GM23338 (cell line): Measurements from ENCODE around the gene RIC3. TPM values are rescaled to one million over a fixed set of nuclear protein-coding genes. Genes with fewer than 3 reads are reported as not detected.

Experiments used
- ATAC-seq: fragments of 200-7000 bp; cut with Tn5 transposase; 3 replicates; pipeline ENCODE4 v1.9.1; 2020
- DNase-seq: peaks from one replicate; pipeline ENCODE4 v3.0.0-alpha.2; 2015; ENCODE audit warnings: low spot score
- H2AFZ ChIP-seq: fragments of 200-600 bp; sonication (generic); 2 replicates; pipeline ENCODE4 v1.8.0; 2016; ENCODE audit warnings: antibody characterized with exemption, mild to moderate bottlenecking, moderate library complexity
- H3F3A ChIP-seq: fragments of 200-600 bp; sonication (generic); replicated peaks from 2 replicates; pipeline ENCODE4 v1.8.0; 2017; ENCODE audit warnings: antibody characterized with exemption, mixed run types, low read depth
- H3K27ac ChIP-seq: fragments of 200-600 bp; sonication (generic); 2 replicates; pipeline ENCODE4 v1.6.1; 2016; ENCODE audit warnings: low read depth
- H3K27me3 ChIP-seq: fragments of 200-600 bp; sonication (generic); 2 replicates; pipeline ENCODE4 v1.8.0; 2016; ENCODE audit warnings: mild to moderate bottlenecking, mixed run types, moderate library complexity; ENCODE audit not compliant: insufficient read depth
- H3K36me3 ChIP-seq: fragments of 200-600 bp; sonication (generic); 2 replicates; pipeline ENCODE4 v1.8.0; 2016; ENCODE audit warnings: mild to moderate bottlenecking; ENCODE audit not compliant: insufficient read depth
- H3K4me1 ChIP-seq: fragments of 200-600 bp; sonication (generic); 2 replicates; pipeline ENCODE4 v1.8.0; 2016; ENCODE audit warnings: mild to moderate bottlenecking, moderate library complexity; ENCODE audit not compliant: insufficient read depth
- H3K4me2 ChIP-seq: fragments of 200-600 bp; sonication (generic); 2 replicates; pipeline ENCODE4 v1.7.1; 2017; ENCODE audit warnings: mixed run types
- H3K4me3 ChIP-seq: fragments of 200-600 bp; sonication (generic); 2 replicates; pipeline ENCODE4 v1.6.1; 2016; ENCODE audit warnings: mixed run types
- H3K79me2 ChIP-seq: fragments of 200-600 bp; sonication (generic); replicated peaks from 2 replicates; pipeline ENCODE4 v1.8.0; 2017; ENCODE audit warnings: mild to moderate bottlenecking; ENCODE audit not compliant: insufficient read depth
- H3K9me2 ChIP-seq: fragments of 200-600 bp; sonication (generic); 2 replicates; pipeline ENCODE4 v1.8.0; 2017; ENCODE audit not compliant: insufficient read depth
- H4K20me1 ChIP-seq: fragments of 200-600 bp; sonication (generic); replicated peaks from 2 replicates; pipeline ENCODE4 v1.8.0; 2017; ENCODE audit warnings: mild to moderate bottlenecking; ENCODE audit not compliant: insufficient read depth
- H3K27ac Mint-ChIP-seq: 2 replicates; pipeline ENCODE4 v1.8.0; 2020; ENCODE audit warnings: inconsistent platforms, mild to moderate bottlenecking, moderate library complexity, mixed read lengths
- H3K27me3 Mint-ChIP-seq: 3 replicates; pipeline ENCODE4 v1.8.0; 2022; ENCODE audit warnings: low read depth, mild to moderate bottlenecking, moderate library complexity, mixed read lengths, inconsistent platforms; ENCODE audit not compliant: insufficient read depth, poor library complexity
- H3K36me3 Mint-ChIP-seq: 3 replicates; pipeline ENCODE4 v1.8.0; 2021; ENCODE audit warnings: low read depth, mild to moderate bottlenecking, inconsistent platforms, moderate library complexity, mixed read lengths
- H3K4me1 Mint-ChIP-seq: 3 replicates; pipeline ENCODE4 v1.8.0; 2020; ENCODE audit warnings: mild to moderate bottlenecking, inconsistent platforms, mixed read lengths
- H3K4me3 Mint-ChIP-seq: 3 replicates; pipeline ENCODE4 v1.8.0; 2021; ENCODE audit warnings: moderate library complexity, mild to moderate bottlenecking, inconsistent platforms, mixed read lengths
- H3K9me3 Mint-ChIP-seq: 3 replicates; pipeline ENCODE4 v1.8.0; 2020; ENCODE audit warnings: moderate library complexity, mild to moderate bottlenecking, inconsistent platforms, mixed read lengths
- CREB1 ChIP-seq: fragments of 250-450 bp; sonication (Bioruptor Pico); IDR thresholded peaks from 2 replicates; pipeline ENCODE4 v1.5.0; 2020; ENCODE audit warnings: low read depth, mild to moderate bottlenecking, moderate library complexity
- EZH2 ChIP-seq: fragments of 200-600 bp; sonication (generic); IDR thresholded peaks from one replicate; pipeline ENCODE4 v1.8.0; 2017; ENCODE audit warnings: antibody characterized with exemption, mild to moderate bottlenecking, low read depth; ENCODE audit not compliant: unreplicated experiment
- EZH2phosphoT487 ChIP-seq: fragments of 200-600 bp; sonication (generic); IDR thresholded peaks from one replicate; pipeline ENCODE4 v1.8.1; 2018; ENCODE audit warnings: antibody characterized with exemption; ENCODE audit not compliant: unreplicated experiment
- JUNB ChIP-seq: IDR thresholded peaks from one replicate; pipeline ENCODE4 v1.6.1; 2016; ENCODE audit warnings: antibody characterized with exemption; ENCODE audit not compliant: unreplicated experiment
- NANOG ChIP-seq: IDR thresholded peaks from 2 replicates; pipeline ENCODE4 v1.6.1; 2016; ENCODE audit warnings: antibody characterized with exemption, borderline replicate concordance
- POLR2AphosphoS5 ChIP-seq: IDR thresholded peaks from 2 replicates; pipeline ENCODE4 v1.6.1; 2016; ENCODE audit warnings: antibody characterized with exemption, low read depth
- STAT1 ChIP-seq: IDR thresholded peaks from one replicate; pipeline ENCODE4 v1.6.1; 2016; ENCODE audit warnings: antibody characterized with exemption; ENCODE audit not compliant: unreplicated experiment
- ZNF114 ChIP-seq: fragments of 250-450 bp; sonication (Bioruptor Pico); IDR thresholded peaks from 2 replicates; pipeline ENCODE4 v1.5.0; 2020; ENCODE audit warnings: mild to moderate bottlenecking, moderate library complexity
- ZNF331 ChIP-seq: fragments of 250-450 bp; sonication (Bioruptor Pico); IDR thresholded peaks from 2 replicates; pipeline ENCODE4 v1.5.0; 2020; ENCODE audit warnings: low read depth, mild to moderate bottlenecking, moderate library complexity
- polyA plus RNA-seq: library from polyadenylated mRNA; unstranded; fragments of >200 nt; fragmentation: Nextera tagmentation; extraction: Ambion mirVana; gene quantifications from 2 replicates; pipeline ENCODE4 v1.2.1, GENCODE V29; 2016
- total RNA-seq: library from RNA; depleted of rRNA; stranded (reverse); fragments of >200 nt; shearing (Covaris generic); gene quantifications from 2 replicates; pipeline ENCODE4 v1.2.3, GENCODE V29; 2014
- TF ChIP-seq, protein P1 (sequence below): IDR thresholded peaks from one replicate; pipeline ENCODE4 v1.6.1; 2018; ENCODE audit warnings: antibody characterized with exemption; ENCODE audit not compliant: unreplicated experiment
- TF ChIP-seq, protein P2 (sequence below), 2 experiments: fragments of 200-600 bp in 1 of 2; sonication (generic) in 1 of 2; conservative IDR thresholded peaks; 2 replicates each; pipeline versions ENCODE4 v1.5.1 to v1.6.1; 2016 to 2017; ENCODE audit warnings: antibody characterized with exemption in 2 of 2, low read depth in 2 of 2, mild to moderate bottlenecking in 2 of 2, moderate library complexity in 1 of 2
- TF ChIP-seq, protein P3 (sequence below): IDR thresholded peaks from 2 replicates; pipeline ENCODE4 v1.6.1; 2016; ENCODE audit warnings: antibody characterized with exemption
- TF ChIP-seq, protein P4 (sequence below): fragments of 250-450 bp; sonication (Bioruptor Pico); IDR thresholded peaks from 2 replicates; pipeline ENCODE4 v1.5.0; 2020; ENCODE audit warnings: mild to moderate bottlenecking, moderate library complexity

Gene RIC3
- total and polyA plus RNA-seq, 2 experiments from 2014 or later = 17.8 to 21.3 TPM

DNA sequence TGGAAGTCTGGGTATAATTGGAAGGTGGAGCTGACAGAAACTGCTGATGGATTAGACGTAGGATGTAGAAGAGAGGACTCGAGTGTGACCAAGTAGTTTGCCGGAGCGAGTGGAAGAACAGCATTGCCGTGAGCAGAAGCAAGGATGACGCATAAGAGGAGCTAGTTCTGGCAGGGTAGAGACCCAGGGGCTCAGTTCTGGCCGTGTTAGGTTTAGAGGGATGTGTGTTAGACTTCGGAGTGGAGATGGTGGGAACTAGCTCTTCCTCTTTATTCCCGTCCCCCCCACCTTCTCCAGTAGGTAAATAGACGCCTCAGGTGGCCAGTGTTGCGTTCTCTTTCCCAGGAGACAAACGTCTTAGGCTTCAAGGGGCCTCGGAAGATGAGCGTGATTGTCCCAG, 68.7 kb downstream of the RIC3 start:
- ATAC-seq (no peak), DNase-seq (no peak)
- no peaks in the 10 kb centered on the region for H3K79me2 ChIP-seq
- TF ChIP-seq ZNF114 (CRISPR knock-in tag) = no peak
- TF ChIP-seq, protein P1, sequence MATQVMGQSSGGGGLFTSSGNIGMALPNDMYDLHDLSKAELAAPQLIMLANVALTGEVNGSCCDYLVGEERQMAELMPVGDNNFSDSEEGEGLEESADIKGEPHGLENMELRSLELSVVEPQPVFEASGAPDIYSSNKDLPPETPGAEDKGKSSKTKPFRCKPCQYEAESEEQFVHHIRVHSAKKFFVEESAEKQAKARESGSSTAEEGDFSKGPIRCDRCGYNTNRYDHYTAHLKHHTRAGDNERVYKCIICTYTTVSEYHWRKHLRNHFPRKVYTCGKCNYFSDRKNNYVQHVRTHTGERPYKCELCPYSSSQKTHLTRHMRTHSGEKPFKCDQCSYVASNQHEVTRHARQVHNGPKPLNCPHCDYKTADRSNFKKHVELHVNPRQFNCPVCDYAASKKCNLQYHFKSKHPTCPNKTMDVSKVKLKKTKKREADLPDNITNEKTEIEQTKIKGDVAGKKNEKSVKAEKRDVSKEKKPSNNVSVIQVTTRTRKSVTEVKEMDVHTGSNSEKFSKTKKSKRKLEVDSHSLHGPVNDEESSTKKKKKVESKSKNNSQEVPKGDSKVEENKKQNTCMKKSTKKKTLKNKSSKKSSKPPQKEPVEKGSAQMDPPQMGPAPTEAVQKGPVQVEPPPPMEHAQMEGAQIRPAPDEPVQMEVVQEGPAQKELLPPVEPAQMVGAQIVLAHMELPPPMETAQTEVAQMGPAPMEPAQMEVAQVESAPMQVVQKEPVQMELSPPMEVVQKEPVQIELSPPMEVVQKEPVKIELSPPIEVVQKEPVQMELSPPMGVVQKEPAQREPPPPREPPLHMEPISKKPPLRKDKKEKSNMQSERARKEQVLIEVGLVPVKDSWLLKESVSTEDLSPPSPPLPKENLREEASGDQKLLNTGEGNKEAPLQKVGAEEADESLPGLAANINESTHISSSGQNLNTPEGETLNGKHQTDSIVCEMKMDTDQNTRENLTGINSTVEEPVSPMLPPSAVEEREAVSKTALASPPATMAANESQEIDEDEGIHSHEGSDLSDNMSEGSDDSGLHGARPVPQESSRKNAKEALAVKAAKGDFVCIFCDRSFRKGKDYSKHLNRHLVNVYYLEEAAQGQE = no peak
- TF ChIP-seq, protein P2, sequence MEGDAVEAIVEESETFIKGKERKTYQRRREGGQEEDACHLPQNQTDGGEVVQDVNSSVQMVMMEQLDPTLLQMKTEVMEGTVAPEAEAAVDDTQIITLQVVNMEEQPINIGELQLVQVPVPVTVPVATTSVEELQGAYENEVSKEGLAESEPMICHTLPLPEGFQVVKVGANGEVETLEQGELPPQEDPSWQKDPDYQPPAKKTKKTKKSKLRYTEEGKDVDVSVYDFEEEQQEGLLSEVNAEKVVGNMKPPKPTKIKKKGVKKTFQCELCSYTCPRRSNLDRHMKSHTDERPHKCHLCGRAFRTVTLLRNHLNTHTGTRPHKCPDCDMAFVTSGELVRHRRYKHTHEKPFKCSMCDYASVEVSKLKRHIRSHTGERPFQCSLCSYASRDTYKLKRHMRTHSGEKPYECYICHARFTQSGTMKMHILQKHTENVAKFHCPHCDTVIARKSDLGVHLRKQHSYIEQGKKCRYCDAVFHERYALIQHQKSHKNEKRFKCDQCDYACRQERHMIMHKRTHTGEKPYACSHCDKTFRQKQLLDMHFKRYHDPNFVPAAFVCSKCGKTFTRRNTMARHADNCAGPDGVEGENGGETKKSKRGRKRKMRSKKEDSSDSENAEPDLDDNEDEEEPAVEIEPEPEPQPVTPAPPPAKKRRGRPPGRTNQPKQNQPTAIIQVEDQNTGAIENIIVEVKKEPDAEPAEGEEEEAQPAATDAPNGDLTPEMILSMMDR (conservative IDR thresholded peaks at IDR 0.05; ENCODE audit: low read depth in 2 of 2) = no peak
- TF ChIP-seq ZNF331 (CRISPR knock-in tag) = no peak
- no peak for TF ChIP-seq CREB1 (CRISPR knock-in tag)
- TF ChIP-seq JUNB = no peak
- TF ChIP-seq NANOG = no peak
- no peak for TF ChIP-seq EZH2
- TF ChIP-seq, protein P3, sequence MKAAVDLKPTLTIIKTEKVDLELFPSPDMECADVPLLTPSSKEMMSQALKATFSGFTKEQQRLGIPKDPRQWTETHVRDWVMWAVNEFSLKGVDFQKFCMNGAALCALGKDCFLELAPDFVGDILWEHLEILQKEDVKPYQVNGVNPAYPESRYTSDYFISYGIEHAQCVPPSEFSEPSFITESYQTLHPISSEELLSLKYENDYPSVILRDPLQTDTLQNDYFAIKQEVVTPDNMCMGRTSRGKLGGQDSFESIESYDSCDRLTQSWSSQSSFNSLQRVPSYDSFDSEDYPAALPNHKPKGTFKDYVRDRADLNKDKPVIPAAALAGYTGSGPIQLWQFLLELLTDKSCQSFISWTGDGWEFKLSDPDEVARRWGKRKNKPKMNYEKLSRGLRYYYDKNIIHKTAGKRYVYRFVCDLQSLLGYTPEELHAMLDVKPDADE = no peak
- no peak for TF ChIP-seq POLR2AphosphoS5
- TF ChIP-seq, protein P4, sequence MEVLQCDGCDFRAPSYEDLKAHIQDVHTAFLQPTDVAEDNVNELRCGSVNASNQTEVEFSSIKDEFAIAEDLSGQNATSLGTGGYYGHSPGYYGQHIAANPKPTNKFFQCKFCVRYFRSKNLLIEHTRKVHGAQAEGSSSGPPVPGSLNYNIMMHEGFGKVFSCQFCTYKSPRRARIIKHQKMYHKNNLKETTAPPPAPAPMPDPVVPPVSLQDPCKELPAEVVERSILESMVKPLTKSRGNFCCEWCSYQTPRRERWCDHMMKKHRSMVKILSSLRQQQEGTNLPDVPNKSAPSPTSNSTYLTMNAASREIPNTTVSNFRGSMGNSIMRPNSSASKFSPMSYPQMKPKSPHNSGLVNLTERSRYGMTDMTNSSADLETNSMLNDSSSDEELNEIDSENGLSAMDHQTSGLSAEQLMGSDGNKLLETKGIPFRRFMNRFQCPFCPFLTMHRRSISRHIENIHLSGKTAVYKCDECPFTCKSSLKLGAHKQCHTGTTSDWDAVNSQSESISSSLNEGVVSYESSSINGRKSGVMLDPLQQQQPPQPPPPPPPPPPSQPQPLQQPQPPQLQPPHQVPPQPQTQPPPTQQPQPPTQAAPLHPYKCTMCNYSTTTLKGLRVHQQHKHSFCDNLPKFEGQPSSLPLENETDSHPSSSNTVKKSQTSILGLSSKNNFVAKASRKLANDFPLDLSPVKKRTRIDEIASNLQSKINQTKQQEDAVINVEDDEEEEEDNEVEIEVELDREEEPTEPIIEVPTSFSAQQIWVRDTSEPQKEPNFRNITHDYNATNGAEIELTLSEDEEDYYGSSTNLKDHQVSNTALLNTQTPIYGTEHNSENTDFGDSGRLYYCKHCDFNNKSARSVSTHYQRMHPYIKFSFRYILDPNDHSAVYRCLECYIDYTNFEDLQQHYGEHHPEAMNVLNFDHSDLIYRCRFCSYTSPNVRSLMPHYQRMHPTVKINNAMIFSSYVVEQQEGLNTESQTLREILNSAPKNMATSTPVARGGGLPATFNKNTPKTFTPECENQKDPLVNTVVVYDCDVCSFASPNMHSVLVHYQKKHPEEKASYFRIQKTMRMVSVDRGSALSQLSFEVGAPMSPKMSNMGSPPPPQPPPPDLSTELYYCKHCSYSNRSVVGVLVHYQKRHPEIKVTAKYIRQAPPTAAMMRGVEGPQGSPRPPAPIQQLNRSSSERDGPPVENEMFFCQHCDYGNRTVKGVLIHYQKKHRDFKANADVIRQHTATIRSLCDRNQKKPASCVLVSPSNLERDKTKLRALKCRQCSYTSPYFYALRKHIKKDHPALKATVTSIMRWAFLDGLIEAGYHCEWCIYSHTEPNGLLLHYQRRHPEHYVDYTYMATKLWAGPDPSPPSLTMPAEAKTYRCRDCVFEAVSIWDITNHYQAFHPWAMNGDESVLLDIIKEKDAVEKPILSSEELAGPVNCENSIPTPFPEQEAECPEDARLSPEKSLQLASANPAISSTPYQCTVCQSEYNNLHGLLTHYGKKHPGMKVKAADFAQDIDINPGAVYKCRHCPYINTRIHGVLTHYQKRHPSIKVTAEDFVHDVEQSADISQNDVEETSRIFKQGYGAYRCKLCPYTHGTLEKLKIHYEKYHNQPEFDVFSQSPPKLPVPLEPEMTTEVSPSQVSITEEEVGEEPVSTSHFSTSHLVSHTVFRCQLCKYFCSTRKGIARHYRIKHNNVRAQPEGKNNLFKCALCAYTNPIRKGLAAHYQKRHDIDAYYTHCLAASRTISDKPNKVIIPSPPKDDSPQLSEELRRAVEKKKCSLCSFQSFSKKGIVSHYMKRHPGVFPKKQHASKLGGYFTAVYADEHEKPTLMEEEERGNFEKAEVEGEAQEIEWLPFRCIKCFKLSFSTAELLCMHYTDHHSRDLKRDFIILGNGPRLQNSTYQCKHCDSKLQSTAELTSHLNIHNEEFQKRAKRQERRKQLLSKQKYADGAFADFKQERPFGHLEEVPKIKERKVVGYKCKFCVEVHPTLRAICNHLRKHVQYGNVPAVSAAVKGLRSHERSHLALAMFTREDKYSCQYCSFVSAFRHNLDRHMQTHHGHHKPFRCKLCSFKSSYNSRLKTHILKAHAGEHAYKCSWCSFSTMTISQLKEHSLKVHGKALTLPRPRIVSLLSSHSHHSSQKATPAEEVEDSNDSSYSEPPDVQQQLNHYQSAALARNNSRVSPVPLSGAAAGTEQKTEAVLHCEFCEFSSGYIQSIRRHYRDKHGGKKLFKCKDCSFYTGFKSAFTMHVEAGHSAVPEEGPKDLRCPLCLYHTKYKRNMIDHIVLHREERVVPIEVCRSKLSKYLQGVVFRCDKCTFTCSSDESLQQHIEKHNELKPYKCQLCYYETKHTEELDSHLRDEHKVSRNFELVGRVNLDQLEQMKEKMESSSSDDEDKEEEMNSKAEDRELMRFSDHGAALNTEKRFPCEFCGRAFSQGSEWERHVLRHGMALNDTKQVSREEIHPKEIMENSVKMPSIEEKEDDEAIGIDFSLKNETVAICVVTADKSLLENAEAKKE (CRISPR knock-in tag) = no peak
- no peak for TF ChIP-seq STAT1
- TF ChIP-seq EZH2phosphoT487 = no peak
- H3K9me2 ChIP-seq = no peaks in the 10 kb centered on the region
- no peaks in the 10 kb centered on the region for H3F3A ChIP-seq
- peaks cover 16% of the 10 kb centered on the region for H3K36me3 ChIP-seq
- Mint-ChIP-seq H3K9me3 (no peaks in the 10 kb centered on the region), H3K4me3 (no peak overlapping the region), H3K4me1 (no peaks in the 10 kb centered on the region), H3K36me3 (peaks cover 22% of the 10 kb centered on the region), H3K27ac (no peak overlapping the region), H3K27me3 (peaks cover 4% of the 10 kb centered on the region)
- H3K4me3 ChIP-seq = no peak overlapping the region
- H3K27me3 ChIP-seq = no peaks in the 10 kb centered on the region
- H4K20me1 ChIP-seq = peaks cover 4% of the 10 kb centered on the region; the same call in 1 of the 2 replicates
- no peak overlapping the region for H2AFZ ChIP-seq
- no peaks in the 10 kb centered on the region for H3K4me1 ChIP-seq
- no peak overlapping the region for H3K4me2 ChIP-seq
- H3K27ac ChIP-seq = no peak overlapping the region
